ENCODE results near the gene ZDHHC18.

The ZDHHC18 gene

DNA sequence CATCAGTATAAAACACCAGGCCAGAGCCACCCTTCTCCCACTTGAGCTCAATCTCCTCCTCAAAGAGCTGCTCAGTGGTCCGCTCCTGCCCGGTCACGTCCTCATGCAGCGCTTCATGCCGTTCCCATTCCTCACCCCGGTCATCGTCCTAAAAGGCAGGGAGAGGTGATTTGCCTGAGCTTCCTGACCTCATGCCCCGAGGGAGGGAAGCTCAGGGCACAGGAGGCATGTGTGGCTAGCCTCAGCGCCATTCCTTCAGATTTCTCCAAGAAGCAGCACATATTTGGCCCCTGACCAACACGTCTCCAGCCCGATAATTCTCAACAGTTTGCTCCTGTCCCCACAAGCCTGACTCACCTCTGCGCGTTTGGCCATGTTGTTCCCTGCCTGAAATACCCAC lies 67.8 kb downstream of the ZDHHC18 start:
- Histone ChIP-seq H3K36me3 (ENCODE audit: control insufficient read depth in 2 of 2, insufficient read depth in 1 of 2, low read length in 2 of 2) (peaks cover 12 to 78% of the 10 kb centered on the region in 2 experiments; a peak in 2 of 3 replicates), H3K4me1 (ENCODE audit: control insufficient read depth, insufficient read depth, low read length) (0 out of 2 replicates have a peak, but pooled peaks cover 4% of the 10 kb centered on the region), H3K27ac (ENCODE audit: extremely low read depth, low read depth, low read length) (no peak overlapping the region), H3K9me3 (ENCODE audit: control insufficient read depth, insufficient read depth, low read depth, low read length) (no peaks in the 10 kb centered on the region), H3K4me3 (ENCODE audit: low read depth, low read length) (no peak overlapping the region)
- ChIA-PET CTCF (no interaction called here), POLR2A (interaction anchor here (0.6 kb wide), 1 partner anchor 28 kb away, joined by 6 read pairs; no protein-coding TSS in a partner anchor)
- TF ChIP-seq TRIM28 (IDR thresholded peaks at IDR 0.05; ENCODE audit: borderline replicate concordance, low read length) (no peak), ZNF501 (tag by site-specific recombination; IDR thresholded peaks at IDR 0.05) (no peak), ZNF707 (tag by site-specific recombination; IDR thresholded peaks at IDR 0.05) (no peak), ZNF660 (tag by site-specific recombination; IDR thresholded peaks at IDR 0.05) (no peak), ZFP69B (tag by site-specific recombination; IDR thresholded peaks at IDR 0.05) (no peak), SP2 (tag by site-specific recombination; IDR thresholded peaks at IDR 0.05) (no peak), ZNF658 (tag by site-specific recombination; IDR thresholded peaks at IDR 0.05) (no peak), ZNF626 (tag by site-specific recombination; IDR thresholded peaks at IDR 0.05) (no peak), ZNF2 (tag by site-specific recombination; IDR thresholded peaks at IDR 0.05) (no peak), ZNF777 (tag by site-specific recombination; IDR thresholded peaks at IDR 0.05; ENCODE audit: borderline replicate concordance) (no peak), SALL2 (tag by site-specific recombination; IDR thresholded peaks at IDR 0.05; ENCODE audit: borderline replicate concordance) (no peak), ZNF621 (tag by site-specific recombination; IDR thresholded peaks at IDR 0.05) (no peak), ZNF10 (tag by site-specific recombination; IDR thresholded peaks at IDR 0.05) (no peak), TCF7L2 (IDR thresholded peaks at IDR 0.05; ENCODE audit: borderline replicate concordance, low read depth, low read length) (no peak), ZFP37 (tag by site-specific recombination; IDR thresholded peaks at IDR 0.05) (no peak), ZBTB1 (tag by site-specific recombination; IDR thresholded peaks at IDR 0.05) (no peak)
- TF ChIP-seq, protein P1, sequence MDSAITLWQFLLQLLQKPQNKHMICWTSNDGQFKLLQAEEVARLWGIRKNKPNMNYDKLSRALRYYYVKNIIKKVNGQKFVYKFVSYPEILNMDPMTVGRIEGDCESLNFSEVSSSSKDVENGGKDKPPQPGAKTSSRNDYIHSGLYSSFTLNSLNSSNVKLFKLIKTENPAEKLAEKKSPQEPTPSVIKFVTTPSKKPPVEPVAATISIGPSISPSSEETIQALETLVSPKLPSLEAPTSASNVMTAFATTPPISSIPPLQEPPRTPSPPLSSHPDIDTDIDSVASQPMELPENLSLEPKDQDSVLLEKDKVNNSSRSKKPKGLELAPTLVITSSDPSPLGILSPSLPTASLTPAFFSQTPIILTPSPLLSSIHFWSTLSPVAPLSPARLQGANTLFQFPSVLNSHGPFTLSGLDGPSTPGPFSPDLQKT (IDR thresholded peaks at IDR 0.05; ENCODE audit: borderline replicate concordance, low read depth, low read length) = no peak

DNA sequence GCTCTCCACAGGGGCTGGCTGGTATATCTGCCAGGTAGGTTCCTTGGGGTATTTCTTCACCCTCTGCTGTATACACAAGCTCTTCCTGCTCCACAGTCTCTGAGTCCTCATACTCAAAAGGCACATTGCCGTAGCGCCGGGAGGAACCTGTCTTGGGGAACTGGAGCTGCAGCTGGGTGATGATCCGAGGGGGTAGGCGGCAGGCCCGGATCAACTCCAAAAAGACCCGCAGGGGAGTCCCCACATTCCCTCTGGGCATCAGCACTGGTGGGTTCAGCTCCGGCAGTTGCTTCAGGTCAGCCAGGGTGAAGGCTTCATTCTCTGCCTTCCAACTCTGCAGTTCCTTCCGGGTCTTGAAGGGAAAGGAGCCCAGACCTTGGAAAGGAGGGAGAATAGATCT lies 70.9 kb downstream of the ZDHHC18 start:
- no peak overlapping the region for H3K27ac ChIP-seq (ENCODE audit: extremely low read depth, low read depth, low read length)
- POLR2A ChIA-PET = no interaction called here
- TF ChIP-seq, protein P2, sequence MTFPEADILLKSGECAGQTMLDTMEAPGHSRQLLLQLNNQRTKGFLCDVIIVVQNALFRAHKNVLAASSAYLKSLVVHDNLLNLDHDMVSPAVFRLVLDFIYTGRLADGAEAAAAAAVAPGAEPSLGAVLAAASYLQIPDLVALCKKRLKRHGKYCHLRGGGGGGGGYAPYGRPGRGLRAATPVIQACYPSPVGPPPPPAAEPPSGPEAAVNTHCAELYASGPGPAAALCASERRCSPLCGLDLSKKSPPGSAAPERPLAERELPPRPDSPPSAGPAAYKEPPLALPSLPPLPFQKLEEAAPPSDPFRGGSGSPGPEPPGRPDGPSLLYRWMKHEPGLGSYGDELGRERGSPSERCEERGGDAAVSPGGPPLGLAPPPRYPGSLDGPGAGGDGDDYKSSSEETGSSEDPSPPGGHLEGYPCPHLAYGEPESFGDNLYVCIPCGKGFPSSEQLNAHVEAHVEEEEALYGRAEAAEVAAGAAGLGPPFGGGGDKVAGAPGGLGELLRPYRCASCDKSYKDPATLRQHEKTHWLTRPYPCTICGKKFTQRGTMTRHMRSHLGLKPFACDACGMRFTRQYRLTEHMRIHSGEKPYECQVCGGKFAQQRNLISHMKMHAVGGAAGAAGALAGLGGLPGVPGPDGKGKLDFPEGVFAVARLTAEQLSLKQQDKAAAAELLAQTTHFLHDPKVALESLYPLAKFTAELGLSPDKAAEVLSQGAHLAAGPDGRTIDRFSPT (tag by site-specific recombination; IDR thresholded peaks at IDR 0.05) = no peak
- TF ChIP-seq, protein P1 (IDR thresholded peaks at IDR 0.05; ENCODE audit: borderline replicate concordance, low read depth, low read length) = no peak
- TF ChIP-seq SP7 (tag by site-specific recombination; IDR thresholded peaks at IDR 0.05) (no peak), ZBTB17 (tag by site-specific recombination; IDR thresholded peaks at IDR 0.05) (no peak), ZNF311 (tag by site-specific recombination; IDR thresholded peaks at IDR 0.05; ENCODE audit: borderline replicate concordance) (no peak), ZNF623 (tag by site-specific recombination; IDR thresholded peaks at IDR 0.05) (no peak), ZNF174 (tag by site-specific recombination; IDR thresholded peaks at IDR 0.05) (no peak), ZNF391 (tag by site-specific recombination; IDR thresholded peaks at IDR 0.05; ENCODE audit: borderline replicate concordance, low read depth) (no peak), ZNF341 (tag by site-specific recombination; IDR thresholded peaks at IDR 0.05; ENCODE audit: low read depth) (no peak), GFI1B (tag by site-specific recombination; IDR thresholded peaks at IDR 0.05) (no peak)
- TF ChIP-seq, protein P3, sequence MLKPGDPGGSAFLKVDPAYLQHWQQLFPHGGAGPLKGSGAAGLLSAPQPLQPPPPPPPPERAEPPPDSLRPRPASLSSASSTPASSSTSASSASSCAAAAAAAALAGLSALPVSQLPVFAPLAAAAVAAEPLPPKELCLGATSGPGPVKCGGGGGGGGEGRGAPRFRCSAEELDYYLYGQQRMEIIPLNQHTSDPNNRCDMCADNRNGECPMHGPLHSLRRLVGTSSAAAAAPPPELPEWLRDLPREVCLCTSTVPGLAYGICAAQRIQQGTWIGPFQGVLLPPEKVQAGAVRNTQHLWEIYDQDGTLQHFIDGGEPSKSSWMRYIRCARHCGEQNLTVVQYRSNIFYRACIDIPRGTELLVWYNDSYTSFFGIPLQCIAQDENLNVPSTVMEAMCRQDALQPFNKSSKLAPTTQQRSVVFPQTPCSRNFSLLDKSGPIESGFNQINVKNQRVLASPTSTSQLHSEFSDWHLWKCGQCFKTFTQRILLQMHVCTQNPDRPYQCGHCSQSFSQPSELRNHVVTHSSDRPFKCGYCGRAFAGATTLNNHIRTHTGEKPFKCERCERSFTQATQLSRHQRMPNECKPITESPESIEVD (tag by site-specific recombination; IDR thresholded peaks at IDR 0.05) = no peak
- CTCF ChIA-PET = interaction anchor here (0.6 to 1.0 kb wide), 3 partner anchors 10 to 460 kb away, joined by 3 to 6 read pairs (median 3); no protein-coding TSS in a partner anchor
- H3K4me3 ChIP-seq (ENCODE audit: low read depth, low read length) = no peak overlapping the region
- no peaks in the 10 kb centered on the region for H3K9me3 ChIP-seq (ENCODE audit: control insufficient read depth, insufficient read depth, low read depth, low read length)
- 0 out of 2 replicates have a peak, but pooled peaks cover 4% of the 10 kb centered on the region for H3K4me1 ChIP-seq (ENCODE audit: control insufficient read depth, insufficient read depth, low read length)
- H3K36me3 ChIP-seq (ENCODE audit: control insufficient read depth in 2 of 2, insufficient read depth in 1 of 2, low read length in 2 of 2) = peaks cover 12 to 63% of the 10 kb centered on the region in 2 experiments; a peak in 2 of 3 replicates

Measured in HEK293 (cell line).